GM12891 (cell line): ENCODE results near the gene RHBDD1.

ENCODE experiments used
- POLR2A ChIP-seq: IDR thresholded peaks from 2 replicates; pipeline ENCODE4 v1.6.1; 2011; ENCODE audit warnings: low read depth, low read length, control low read depth
- POLR2AphosphoS5 ChIP-seq: IDR thresholded peaks from 2 replicates; pipeline ENCODE4 v1.6.1; 2011; ENCODE audit warnings: low read depth, low read length, control low read depth
- POU2F2 ChIP-seq: IDR thresholded peaks from 2 replicates; pipeline ENCODE4 v1.6.1; 2011; ENCODE audit warnings: low read depth, mild to moderate bottlenecking, control low read depth, low read length, moderate library complexity

GRCh38 chr2:226979004-226979403, 143.2 kb downstream of the RHBDD1 start:
- TF ChIP-seq POLR2AphosphoS5 (no peak), POLR2A (no peak), POU2F2 (no peak)
